ENCODE measurements around the gene HOXA3. TPM values are rescaled to one million over a fixed set of nuclear protein-coding genes. Genes with fewer than 3 reads are reported as not detected.

The HOXA3 gene
- total RNA-seq, 1 experiment from 2014 or later = 30.2 TPM

- POLR2A ChIA-PET = interaction anchor here (0.8 kb wide), 1 partner anchor 227 kb away, joined by 11 read pairs; no protein-coding TSS in a partner anchor
Observed at GRCh38 chr7:27105301-27106031, 46.9 kb downstream of the HOXA3 start.

DNA sequence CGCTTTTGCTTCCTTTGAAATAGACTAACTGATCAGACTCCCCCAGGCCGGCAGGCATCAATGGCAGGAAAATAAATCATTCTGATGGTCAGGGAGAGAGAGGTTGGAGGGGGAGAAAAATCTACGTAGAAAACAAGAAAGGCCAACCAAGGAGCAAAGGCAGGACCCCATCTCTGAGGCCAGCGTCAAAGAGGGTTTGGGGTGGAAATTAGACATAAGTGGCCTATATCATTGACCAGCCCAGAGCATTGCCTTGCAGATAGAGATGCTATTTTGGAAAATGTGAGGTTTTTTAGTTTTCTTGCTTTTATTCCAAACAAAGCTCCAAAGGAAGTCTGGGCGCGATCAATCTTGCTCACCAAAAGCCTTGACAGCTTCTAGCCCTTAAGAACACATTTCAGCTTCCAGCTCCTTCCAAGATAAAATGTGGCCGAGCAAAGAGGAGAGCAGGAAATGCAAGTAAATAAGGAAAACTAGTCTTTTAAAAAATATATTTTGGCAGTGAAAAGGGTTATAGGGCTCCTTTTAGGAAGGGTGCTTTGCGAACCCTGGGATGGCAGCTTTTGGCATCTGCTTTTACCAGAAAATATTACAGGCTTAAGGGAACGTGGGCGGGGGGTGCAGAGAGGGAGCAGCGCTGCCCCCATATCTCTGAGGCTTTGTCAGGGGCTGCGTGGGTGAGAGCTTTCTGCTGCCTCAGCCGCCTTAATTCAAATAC is 47.9 kb downstream of the HOXA3 start:
- H3K36me3 ChIP-seq (ENCODE audit: control insufficient read depth, insufficient read depth, low read length) = peaks cover 8% of the 10 kb centered on the region; the same call in 1 of the 2 replicates
- peaks cover 74% of the 10 kb centered on the region for H3K4me1 ChIP-seq (ENCODE audit: control insufficient read depth, insufficient read depth, low read length)
- in situ Hi-C loops (cut with HindIII; ENCODE audit: low pct_unique_long_range_greater_than_20kb, low sequenced_read_pairs) = no loop called here
- CTCF ChIA-PET = interaction anchor here (0.5 kb wide), 1 partner anchor 16 kb away, joined by 8 read pairs; no protein-coding TSS in a partner anchor
- TF ChIP-seq, protein P1, sequence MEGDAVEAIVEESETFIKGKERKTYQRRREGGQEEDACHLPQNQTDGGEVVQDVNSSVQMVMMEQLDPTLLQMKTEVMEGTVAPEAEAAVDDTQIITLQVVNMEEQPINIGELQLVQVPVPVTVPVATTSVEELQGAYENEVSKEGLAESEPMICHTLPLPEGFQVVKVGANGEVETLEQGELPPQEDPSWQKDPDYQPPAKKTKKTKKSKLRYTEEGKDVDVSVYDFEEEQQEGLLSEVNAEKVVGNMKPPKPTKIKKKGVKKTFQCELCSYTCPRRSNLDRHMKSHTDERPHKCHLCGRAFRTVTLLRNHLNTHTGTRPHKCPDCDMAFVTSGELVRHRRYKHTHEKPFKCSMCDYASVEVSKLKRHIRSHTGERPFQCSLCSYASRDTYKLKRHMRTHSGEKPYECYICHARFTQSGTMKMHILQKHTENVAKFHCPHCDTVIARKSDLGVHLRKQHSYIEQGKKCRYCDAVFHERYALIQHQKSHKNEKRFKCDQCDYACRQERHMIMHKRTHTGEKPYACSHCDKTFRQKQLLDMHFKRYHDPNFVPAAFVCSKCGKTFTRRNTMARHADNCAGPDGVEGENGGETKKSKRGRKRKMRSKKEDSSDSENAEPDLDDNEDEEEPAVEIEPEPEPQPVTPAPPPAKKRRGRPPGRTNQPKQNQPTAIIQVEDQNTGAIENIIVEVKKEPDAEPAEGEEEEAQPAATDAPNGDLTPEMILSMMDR (IDR thresholded peaks at IDR 0.05) = no peak
- no peak for TF ChIP-seq POLR2AphosphoS5 (IDR thresholded peaks at IDR 0.05; ENCODE audit: low read depth, low read length)
- TF ChIP-seq TCF7L2 (IDR thresholded peaks at IDR 0.05; ENCODE audit: low read depth, low read length) = no peak
- no peak for TF ChIP-seq SIN3A (IDR thresholded peaks at IDR 0.05; ENCODE audit: borderline replicate concordance, insufficient read depth, low read depth, low read length)
- no peak for TF ChIP-seq REST (IDR thresholded peaks at IDR 0.05; ENCODE audit: insufficient read depth in 1 of 2, low read depth in 2 of 2, low read length in 1 of 2)
- H3K4me3 ChIP-seq (ENCODE audit: low read depth in 2 of 2, low read length in 2 of 2) = peak overlapping the region in 1 of 2 experiments; percentile 52; a peak in 2 of 4 replicates
- no peaks in the 10 kb centered on the region for H3K27me3 ChIP-seq (ENCODE audit: control insufficient read depth, insufficient read depth, low read length)
- BruUV-seq (replicated peaks) = no TSS peak
- peak overlapping the region; percentile 85 for H3K27ac ChIP-seq (ENCODE audit: low read length)
- DNase-seq (ENCODE audit: low read depth, low spot score) (no peak), ATAC-seq (no peak)
- H3K9me3 ChIP-seq (ENCODE audit: control insufficient read depth, insufficient read depth, low read depth, low read length) = no peaks in the 10 kb centered on the region
- intact Hi-C loops (cut with micrococcal nuclease; ENCODE audit: unreplicated experiment) = no loop called here
- POLR2A ChIA-PET = interaction anchor here (0.8 kb wide), 1 partner anchor 226 kb away, joined by 11 read pairs; no protein-coding TSS in a partner anchor

More at GRCh38 chr7:27105301-27106031, 46.9 kb downstream of the HOXA3 start:
- intact Hi-C loops (cut with micrococcal nuclease; ENCODE audit: unreplicated experiment) = no loop called here
- no peaks in the 10 kb centered on the region for H3K9me3 ChIP-seq (ENCODE audit: control insufficient read depth, insufficient read depth, low read depth, low read length)
- no peaks in the 10 kb centered on the region for H3K27me3 ChIP-seq (ENCODE audit: control insufficient read depth, insufficient read depth, low read length)
- in situ Hi-C loops (cut with HindIII; ENCODE audit: low pct_unique_long_range_greater_than_20kb, low sequenced_read_pairs) = no loop called here
- CTCF ChIA-PET = no interaction called here
- TF ChIP-seq TCF7L2 (IDR thresholded peaks at IDR 0.05; ENCODE audit: low read depth, low read length) = no peak
- H3K36me3 ChIP-seq (ENCODE audit: control insufficient read depth, insufficient read depth, low read length) = 0 out of 2 replicates have a peak, but pooled peaks cover 2% of the 10 kb centered on the region
- H3K4me1 ChIP-seq (ENCODE audit: control insufficient read depth, insufficient read depth, low read length) = peaks cover 74% of the 10 kb centered on the region
- BruUV-seq (replicated peaks) = no TSS peak
- ATAC-seq = no peak
- peak overlapping the region; percentile 85 for H3K27ac ChIP-seq (ENCODE audit: low read length)
- DNase-seq (ENCODE audit: low read depth, low spot score) = no peak
- H3K4me3 ChIP-seq (ENCODE audit: low read depth in 2 of 2, low read length in 2 of 2) = no peak overlapping the region
